Right renal pelvis (tissue), 4 donors: Measurements from ENCODE around the gene CFAP70. TPM values are rescaled to one million over a fixed set of nuclear protein-coding genes. Genes with fewer than 3 reads are reported as not detected.
"Not testable (repeated sequence)": the region's sequence is repeated elsewhere in the genome, so short reads cannot be mapped to it uniquely, and the experiment has no call there.

Source experiments
- DNase-seq, 4 donors: peaks; one replicate each; pipeline ENCODE4 v3.0.0-alpha.2; 2013; ENCODE audit warnings: low read depth in 4 of 4, low spot score in 3 of 4, missing footprints in 1 of 4
- polyA plus RNA-seq, 4 donors: library from polyadenylated mRNA; unstranded; fragments of 120-200 nt; gene quantifications; one replicate each; pipeline ENCODE4 v1.2.1, GENCODE V29; 2013; ENCODE audit not compliant: insufficient read length in 4 of 4

The CFAP70 gene
- polyA plus RNA-seq, 4 donors: 11.9 to 18.7 (median 12.1) TPM

DNA sequence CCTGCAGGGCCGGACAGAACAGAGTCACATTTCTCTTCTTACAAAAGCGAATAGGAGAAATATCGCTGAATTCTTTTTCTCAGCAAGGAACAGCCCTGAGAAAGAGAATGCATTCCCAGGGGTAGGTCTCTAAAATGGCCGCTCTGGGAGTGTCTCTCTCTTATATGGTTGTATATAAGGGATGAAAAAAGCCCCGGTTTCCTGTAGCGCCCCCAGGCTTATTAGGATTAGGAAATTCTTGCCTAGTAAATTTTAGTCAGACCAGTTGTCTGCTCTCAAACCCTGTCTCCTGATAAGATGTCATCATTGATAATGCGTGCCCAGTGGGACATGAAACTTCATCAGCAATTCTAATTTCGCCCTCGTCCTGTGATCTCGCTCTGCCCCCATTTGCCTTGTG, 100.1 kb downstream of the CFAP70 start:
- DNase-seq: not testable (repeated sequence)

DNA sequence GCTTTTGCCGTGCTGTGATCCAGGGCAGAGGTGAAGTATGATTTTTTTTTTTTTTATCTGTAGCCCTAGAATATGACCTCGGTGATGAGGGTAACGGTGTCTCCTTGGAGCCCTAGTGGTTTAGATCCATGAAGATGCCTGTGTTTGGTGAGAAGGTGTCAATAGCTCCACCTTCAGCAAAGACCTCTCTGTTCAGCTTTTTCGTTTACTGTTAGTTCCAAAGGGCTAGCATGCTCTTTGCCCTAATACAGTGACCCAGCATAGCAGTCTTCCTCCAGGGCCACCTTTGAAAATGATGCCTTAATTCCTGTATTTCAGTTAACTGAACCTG, 105.5 kb downstream of the CFAP70 start:
- no peak for DNase-seq

DNA sequence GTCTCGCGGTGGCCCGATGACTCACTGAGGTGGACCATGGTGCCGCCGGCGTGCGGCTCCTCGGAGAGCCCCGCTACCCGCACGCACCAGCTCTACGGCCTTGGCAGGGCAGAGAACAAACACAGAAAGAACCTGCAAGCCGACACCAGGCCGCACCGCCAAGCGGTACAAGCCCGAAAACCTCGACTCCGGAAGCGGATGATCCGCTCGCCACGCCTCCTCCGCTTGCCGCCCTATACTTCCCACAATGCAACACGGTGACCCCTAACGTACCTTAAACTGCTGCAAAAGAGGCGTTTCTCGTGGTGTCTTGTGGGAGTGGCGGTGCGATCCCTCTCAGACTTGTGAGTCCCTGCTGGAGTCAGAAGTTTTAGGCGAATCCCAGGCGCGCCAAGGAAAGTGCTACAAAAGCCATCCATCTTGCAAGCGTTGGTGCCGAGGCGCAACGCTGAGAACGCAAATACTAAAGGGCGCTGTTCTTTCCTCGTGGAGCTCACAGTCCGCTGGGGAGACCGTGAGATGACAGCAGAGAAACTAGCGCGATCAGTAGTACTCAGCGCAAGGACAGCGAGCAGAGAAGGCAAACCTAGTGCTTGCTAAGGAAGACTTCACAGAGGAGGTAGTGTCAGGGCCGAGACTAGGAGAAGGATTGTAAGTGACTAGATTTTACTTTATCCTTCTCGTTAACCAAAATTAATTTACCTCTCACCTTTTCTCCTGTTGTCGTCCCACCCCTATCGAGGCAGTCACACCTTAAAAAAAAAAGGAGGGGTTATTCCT, 106.0 kb downstream of the CFAP70 start, which contains the start of gene MRPS16:
Gene MRPS16 (minus strand): TSS at position 200 of the 780 bp plus-strand sequence. CDS start 162 bp downstream, at position 38.
- DNase-seq: peak; percentile 93 to 94 (median 94)

DNA sequence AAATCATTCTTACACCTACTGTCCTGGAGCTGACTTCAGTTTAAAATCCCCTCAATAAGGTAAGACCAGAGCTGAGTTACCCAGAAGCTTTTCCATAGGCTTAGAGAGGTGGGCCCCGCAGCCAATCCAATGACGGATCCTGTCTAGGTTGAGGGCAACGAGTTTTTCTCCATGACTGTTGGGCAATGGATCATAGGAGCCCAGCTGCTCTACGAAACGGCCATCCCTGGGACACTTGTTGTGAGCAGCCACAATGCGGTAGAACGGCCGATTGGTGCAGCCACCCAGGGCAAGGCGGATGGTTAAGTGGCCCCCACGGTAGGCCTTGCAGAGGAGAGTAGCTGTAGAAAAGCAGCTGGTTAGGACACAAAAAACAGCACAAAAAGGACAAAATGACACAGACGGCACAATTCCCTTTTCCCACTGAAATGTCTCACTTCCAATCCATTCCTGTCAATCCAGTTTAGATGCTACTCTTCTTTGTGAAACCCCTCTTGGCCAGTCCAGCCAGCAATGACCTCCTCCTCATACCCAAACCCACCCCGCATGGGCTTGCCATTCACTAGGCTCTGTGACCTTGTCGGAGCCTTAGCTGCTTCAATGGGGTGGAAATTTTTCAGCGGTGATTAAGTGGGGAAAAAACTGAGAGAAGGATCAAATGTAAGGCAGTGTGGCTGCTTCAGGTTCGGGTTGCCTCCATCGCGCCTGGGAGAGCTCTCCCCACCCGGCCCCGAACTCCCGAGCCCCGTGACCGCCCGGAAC, 106.8 kb downstream of the CFAP70 start:
- no peak for DNase-seq

DNA sequence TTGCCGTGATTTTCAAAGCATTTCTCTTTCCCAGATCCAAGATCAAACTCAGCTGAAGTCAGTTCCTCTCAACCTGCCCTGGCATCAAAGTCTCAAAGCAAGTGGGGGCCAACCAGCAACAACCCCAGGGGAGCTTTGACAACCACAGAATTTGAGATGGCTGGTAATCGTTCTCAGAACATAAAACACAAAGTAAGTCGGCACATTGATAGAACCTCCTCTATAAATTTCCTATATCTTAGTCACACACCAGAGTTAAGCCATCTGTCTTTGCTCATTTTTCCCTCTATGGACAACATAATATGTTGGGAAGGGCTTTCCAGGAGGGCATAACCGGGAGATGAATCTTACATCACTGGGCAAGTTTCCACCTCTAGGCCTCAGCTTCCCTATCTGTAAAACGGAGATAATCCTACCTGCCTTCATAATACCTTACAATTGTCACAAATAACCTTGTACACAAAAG, 110.4 kb downstream of the CFAP70 start:
- DNase-seq: no peak

DNA sequence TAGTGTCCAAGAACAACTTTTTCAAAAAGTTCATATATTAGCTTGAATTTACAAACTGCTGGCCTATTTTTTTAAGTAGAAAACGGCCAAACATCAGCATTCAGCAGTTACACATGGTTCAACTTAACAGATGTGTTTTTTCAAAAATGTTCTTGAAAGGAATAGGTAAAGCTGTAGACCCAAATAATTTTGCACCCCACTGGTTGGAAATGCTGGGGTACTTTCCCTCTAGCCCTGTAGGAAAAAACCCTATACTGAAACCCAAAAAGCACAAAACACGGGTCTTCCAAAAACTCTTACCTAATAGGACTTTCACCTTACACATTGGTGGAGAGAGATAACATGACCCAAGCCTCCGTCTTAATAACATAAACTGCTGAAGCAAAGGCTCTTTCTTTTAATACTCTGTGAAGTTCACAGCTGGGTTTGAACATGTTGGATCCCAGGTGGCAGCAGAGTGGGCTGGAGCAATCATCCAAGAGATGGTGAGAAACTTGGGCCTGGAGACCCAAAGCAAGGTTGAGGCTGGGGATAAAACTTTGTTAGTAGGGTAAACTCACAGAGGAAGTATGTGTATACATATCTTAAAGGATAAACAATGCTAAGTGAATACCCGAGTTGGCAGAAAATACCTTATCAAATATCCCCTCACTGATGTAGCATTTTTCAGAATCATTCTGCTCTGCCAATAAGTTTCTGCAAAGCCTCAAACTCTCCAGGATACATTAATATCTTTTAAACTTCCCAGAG, 111.0 kb downstream of the CFAP70 start:
- DNase-seq: no peak

DNA sequence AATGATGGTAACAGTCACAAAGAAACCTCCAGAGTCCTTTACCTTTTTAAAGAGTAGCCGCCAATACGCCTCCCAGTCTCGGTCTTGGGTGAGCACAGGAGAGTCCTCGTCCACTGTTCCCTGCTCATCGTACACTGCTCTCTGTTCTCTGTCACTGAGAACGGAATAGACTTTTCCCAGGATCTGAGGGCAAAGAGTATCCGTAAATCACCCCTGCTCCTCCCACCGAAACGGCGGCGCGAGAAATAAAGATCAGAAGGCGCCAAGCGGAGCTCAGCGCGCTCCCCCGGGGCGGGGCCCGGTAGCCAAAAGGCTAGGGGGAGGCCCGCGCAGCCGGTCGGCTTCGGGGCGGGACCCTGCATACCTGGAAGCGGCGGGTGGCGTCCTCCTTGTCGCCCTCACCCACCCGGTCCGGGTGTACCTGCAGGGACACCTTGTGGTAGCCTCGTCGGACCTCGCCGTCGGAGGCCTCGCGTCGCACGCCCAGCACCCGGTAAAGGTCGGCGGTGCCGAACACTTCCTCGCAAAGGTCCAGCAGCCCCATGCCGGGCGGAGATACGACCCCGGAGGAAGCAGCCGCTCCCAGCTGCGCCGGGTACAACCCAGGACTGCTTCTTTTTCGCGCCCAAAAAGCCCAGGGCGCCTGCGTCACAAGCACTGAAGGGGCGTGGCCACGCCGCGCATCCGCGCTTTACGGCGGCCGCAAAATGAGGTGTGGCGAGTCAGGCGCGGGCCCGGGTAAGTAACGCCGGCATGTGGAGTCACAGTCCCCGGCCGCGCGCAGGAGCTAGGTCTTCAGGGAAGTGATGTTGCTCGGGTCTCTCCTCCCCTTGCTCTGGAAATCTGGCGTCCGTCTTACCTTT, 111.8 kb downstream of the CFAP70 start, which contains the start of gene DNAJC9:
Gene DNAJC9 (minus strand): TSS at position 610 of the 863 bp plus-strand sequence. CDS start 66 bp downstream, at position 544.
- peak; percentile 89 to 95 (median 90) for DNase-seq

DNA sequence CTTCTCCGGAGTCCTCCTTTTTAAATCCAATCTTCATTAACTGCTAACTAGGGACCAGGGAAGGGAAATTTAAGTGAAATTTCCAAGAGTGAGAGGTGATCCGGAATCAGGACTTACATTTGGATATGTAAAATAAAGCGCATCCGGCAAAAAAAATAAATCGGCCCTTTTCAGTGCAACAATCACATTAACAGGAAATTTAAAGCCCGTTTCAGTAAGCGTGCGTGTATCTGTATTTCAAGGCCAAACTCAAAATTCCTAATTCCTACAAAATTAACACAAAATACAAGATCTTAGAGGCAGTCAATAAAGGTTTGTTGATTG, 112.4 kb downstream of the CFAP70 start:
- DNase-seq: no peak

DNA sequence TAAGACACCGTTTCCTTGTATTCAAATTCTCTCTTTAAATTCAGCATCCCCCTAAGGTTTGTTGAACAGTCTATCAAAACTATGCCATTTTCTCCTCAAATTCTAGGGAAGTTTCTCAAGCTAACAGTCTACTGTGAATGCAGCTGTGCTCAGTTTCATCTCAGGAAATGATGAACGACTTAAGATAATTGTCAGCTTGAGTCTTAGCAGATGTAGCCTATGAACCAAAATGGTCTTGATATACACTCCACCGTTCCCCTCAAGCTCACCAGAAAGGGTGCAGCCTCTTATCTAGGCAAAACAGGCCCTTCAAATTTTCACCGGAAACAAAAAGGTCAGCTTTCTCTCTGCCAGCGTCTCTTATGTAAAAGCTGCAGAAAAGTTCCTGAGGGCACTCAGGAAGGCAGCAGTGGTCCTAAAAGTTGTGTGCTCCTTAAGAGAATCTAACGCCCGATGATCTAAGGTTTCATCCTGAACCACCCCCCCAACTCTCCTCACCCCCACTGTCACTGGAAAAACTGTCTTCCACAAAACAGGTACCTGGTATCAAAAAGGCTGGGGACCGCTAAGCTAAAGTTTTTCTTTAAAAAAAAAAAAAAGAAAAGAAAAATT, 113.7 kb downstream of the CFAP70 start:
- no peak for DNase-seq

DNA sequence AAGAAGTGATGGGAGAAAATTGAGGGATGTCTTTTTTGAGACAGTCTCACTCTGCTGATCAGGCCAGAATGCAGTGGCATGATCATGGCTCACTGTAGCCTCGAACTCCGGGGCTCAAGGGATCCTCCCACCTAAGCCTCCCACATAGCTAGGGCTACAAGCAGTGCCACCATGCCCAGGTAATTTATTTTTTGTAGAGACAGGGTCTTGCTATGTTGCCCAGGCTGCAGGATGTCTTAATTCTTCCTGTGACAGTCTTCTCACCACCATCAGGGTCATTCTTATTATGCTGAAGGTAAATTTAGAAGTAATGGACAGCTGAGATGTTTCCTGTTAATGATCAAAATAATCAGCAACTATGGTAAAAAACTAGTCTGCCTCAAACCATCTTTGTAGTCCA, 118.8 kb downstream of the CFAP70 start:
- DNase-seq: no peak

DNA sequence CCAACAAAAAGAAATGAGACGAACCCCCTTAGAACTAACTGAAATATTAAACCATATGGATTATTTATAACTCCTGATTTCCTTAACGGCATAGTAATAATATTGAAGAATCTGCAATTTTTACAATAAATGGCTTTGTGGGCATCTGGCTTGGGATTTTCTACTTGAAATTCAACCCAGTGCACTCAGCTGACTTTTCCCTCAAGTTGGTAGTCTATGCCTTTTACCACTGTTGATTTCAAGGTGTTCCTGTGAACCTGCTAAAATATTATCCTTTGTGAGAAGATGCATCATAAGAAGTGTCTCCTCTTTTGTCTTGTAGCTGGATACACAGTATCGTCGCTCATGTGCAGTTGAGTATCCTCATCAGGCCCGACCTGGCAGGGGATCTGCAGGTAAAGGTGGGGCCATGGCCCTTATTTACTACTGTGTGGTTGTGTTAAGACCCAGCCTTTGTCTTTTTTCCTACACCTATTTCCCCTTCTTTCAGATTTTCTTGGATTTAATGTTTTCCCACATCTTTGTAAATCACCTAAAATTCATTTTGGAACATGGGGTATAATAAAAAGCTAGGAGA, 119.6 kb downstream of the CFAP70 start:
- DNase-seq: no peak

DNA sequence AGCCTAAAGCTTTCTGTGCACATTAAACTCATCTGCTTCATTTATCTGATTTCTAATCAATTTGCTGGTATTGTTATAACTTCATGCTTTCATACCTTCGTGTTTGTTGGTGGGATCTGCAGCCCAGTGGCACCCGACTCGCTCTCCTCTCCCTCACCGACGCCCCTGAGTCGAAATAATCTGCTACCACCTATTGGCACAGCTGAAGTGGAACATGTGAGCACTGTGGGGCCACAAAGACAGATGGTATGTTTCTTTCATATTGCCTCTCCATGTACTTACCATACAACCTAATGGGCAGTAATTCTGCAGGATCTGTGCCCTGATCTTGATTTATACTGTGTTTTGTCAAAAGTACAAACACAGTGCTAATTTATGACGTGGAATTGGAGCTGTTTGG, 124.0 kb downstream of the CFAP70 start:
- DNase-seq: no peak

DNA sequence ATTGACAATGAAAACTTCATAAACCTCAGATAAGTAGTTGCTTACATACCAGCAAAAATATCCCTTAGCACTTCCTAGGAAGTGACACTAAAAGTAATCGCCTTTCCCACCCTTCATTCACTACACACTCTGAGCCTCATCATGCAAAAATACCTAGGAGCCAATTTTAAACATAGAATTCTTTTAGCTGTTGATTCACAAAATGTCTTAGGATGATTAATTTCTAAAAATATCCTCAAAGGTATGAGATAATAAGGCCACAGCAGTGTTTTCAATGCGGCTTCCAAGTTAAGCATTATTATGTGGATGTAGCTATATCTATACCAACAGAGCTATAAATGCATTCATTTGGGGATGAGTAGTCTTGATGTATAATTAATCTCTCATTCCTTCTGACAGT, 124.8 kb downstream of the CFAP70 start:
- no peak for DNase-seq

DNA sequence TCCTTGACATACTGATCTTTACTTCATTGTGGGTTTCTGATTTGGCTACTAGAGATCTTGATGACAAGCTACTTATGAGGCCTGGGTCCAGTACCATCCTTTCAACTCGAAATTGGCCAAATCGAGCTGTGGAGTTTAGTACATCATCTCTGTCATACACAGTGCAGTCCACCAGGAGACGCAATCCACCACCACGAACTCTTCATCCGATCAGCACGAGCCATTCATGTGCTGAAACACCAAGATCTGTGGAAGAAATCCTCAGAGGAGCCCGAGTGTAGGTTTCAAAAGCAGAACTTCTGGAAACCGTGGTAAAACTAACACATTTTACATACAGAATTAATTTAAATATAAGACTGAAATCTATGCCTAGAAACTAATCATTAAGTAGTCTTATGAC, 125.8 kb downstream of the CFAP70 start:
- DNase-seq: no peak

DNA sequence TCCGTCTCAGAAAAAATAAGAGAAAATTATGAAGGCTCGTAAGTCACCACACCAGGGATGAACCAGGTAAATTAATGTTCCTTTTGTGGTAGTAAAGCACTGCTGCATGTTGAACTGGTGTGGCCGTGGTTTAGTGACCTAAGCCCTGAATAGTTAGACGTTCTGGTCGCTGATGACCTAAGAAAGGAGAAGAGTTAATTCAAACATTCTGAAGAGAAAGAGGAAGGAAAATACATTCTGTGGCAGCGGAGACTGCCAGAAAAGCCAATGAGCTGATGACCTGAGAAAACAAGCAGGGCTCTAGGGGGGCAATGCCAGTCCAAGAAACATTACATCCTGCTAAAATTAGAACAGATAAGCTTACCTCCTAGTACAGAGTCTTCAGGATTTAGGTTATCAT, 129.1 kb downstream of the CFAP70 start:
- DNase-seq: no peak

DNA sequence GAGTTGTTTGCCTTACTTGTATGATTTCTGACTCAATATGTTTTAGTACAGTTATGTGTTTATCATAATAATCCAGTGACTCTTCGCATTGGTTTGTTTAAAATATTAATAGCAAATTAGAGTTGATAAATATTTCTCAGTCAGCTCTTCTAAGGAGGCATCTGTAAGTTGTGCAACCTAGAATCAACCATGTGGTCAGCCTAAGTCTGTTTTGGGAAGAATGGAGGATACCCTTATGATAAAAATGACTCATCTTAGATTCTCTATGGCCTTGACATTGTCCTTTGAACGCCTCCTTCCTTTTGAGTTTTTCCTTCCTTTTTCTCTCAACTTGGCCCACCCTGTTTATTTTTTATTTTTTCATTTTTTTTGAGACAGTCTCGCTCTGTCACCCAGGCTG, 130.4 kb downstream of the CFAP70 start:
- DNase-seq: no peak

DNA sequence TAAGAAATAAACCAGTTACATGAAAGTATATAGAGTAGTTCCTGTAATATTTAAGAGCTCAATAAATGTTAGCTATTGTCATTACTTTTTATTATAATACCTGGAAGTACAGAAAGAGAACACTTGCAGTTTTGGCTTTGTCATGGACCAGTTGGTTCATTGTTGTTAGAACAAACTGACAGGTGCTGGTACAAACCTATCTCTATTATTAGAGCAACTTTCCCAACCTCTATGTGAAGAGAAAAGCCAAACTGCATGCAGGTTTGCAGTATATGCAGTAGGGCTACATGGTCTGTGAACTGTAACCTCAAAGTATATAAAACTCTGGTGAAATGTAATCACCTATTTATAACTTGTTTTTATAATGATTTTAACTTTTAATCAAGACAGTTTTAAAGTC, 132.0 kb downstream of the CFAP70 start:
- DNase-seq: no peak

DNA sequence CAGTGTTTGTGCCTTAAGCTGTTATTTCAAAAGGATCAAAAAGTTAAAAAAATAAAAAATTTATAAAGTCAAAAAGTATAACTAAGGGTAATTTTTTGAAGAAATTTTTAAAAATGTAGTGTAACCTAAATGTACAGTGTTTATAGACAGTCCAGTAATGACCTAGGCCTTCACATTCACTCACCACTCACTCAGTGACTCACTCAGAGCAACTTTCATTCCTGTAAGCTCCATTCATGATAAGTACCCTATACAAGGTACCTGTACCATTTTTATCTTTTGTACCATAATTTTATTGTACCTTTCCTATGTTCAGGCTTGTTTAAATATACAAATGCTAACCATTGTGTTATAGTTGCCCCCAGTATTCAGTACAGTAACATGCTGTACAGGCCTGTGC, 133.1 kb downstream of the CFAP70 start:
- DNase-seq: no peak

DNA sequence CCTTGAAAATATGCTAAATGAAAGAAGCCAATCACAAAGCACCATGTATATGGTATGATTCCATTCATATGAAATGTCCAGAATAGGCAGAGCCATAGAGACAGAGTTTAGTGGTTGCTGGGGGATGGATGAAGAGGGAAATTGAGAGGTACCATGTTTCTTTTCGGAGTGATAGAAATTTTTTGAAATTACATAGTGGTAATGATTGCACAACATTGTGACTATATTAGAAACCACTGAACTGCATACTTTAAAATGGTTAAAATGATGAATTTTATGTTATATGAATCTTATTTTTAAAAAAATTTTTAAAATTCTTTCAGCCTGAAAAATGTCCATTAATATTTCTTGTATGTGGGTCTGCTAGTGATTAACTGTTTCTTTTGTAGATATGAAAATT, 137.7 kb downstream of the CFAP70 start:
- DNase-seq: no peak

DNA sequence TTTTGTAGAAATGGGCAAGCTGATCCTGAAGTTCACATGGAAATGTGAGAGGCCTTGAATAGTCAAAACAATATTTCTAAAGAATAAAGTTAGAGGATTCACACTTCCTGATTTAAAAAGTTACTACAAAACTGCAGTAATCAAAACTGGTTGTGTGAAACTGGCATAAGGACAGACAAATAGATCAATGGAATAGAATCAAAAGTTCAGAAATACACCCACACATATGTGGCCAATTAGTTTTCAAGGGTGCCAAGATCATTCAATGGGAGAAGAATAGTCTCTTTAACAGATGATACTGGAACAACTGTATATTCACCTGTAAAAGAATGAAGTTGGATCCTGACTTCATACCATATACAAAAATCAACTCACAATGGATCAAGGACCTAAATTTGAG, 139.3 kb downstream of the CFAP70 start:
- DNase-seq: no peak
